Measurements from ENCODE around the gene BTBD1. TPM values are rescaled to one million over a fixed set of nuclear protein-coding genes. Genes with fewer than 3 reads are reported as not detected.
"Not testable (repeated sequence)": the region's sequence is repeated elsewhere in the genome, so short reads cannot be mapped to it uniquely, and the experiment has no call there.

The BTBD1 gene
- total RNA-seq, 2 donors from 2014 or later: 35.9 to 37.0 TPM

DNA sequence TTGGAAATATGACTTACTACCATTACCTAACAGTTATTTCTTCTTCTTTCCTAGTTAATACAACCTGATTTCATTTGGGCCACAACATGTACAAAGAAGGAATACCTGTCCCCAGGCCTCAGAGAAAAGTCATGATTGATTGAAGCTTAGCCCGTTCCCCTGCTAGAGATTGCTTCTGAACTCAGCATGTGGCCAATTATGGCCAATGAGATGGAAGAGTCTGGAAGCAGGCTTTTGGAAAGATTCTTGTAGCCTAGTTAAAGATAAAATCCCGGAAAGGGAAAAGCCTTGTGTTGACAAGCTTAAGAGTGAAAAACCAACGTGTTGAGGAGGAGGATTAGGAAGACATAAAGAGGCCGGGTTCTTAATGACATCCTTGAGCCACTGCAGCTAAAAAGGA lies 23.4 kb upstream of the BTBD1 start:
- no peak overlapping the region for H3K4me3 Mint-ChIP-seq
- Histone ChIP-seq H3K9ac (ENCODE audit: extremely low read depth, low read length, poor library complexity, severe bottlenecking) (no peak overlapping the region), H3K9me3 (ENCODE audit: control insufficient read depth, low read length) (no peaks in the 10 kb centered on the region), H3K27me3 (ENCODE audit: control insufficient read depth, insufficient read depth, low read length, poor library complexity, severe bottlenecking) (no peaks in the 10 kb centered on the region), H3K4me3 (ENCODE audit: low read length) (no peak overlapping the region), H3K27ac (ENCODE audit: low read depth, low read length) (no peak overlapping the region), H3K4me1 (ENCODE audit: control insufficient read depth, insufficient read depth, low read length) (peaks cover 9% of the 10 kb centered on the region), H3K36me3 (ENCODE audit: control insufficient read depth, insufficient read depth, low read length) (no peaks in the 10 kb centered on the region)
- H3K9me3 Mint-ChIP-seq: no peaks in the 10 kb centered on the region
- peaks cover 12% of the 10 kb centered on the region for H3K4me1 Mint-ChIP-seq
- no peaks in the 10 kb centered on the region for H3K36me3 Mint-ChIP-seq (ENCODE audit: low read depth)
- TF ChIP-seq, protein P1, sequence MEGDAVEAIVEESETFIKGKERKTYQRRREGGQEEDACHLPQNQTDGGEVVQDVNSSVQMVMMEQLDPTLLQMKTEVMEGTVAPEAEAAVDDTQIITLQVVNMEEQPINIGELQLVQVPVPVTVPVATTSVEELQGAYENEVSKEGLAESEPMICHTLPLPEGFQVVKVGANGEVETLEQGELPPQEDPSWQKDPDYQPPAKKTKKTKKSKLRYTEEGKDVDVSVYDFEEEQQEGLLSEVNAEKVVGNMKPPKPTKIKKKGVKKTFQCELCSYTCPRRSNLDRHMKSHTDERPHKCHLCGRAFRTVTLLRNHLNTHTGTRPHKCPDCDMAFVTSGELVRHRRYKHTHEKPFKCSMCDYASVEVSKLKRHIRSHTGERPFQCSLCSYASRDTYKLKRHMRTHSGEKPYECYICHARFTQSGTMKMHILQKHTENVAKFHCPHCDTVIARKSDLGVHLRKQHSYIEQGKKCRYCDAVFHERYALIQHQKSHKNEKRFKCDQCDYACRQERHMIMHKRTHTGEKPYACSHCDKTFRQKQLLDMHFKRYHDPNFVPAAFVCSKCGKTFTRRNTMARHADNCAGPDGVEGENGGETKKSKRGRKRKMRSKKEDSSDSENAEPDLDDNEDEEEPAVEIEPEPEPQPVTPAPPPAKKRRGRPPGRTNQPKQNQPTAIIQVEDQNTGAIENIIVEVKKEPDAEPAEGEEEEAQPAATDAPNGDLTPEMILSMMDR (conservative IDR thresholded peaks at IDR 0.05): no peak
- 55 to 63% methylated on average over 4 of the region's 4 CpGs for WGBS, 2 experiments (ENCODE audit: insufficient coverage in 1 of 2, insufficient read length in 1 of 2)
- no peak for DNase-seq
- peaks cover 3% of the 10 kb centered on the region for H3K27me3 Mint-ChIP-seq (ENCODE audit: insufficient read depth)
- no peak overlapping the region for H3K27ac Mint-ChIP-seq

DNA sequence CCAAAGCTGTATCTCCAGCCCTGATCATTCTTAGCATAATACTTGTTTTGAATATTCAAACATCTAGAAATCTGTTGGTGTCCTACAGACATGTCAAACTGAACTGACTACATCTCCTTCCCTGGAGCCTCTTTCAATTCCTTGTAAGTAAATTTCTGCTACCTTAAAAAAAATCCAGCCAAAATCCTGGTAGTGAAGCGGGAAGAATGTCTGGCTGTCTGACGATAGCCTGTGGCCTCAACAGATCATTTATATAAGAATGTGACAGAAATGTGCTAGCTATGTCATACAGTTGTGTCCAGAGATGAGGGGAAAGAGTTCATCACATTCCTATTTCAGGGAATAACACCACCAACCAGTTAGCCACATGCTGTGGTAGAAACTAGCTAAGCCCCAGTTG lies 21.8 kb upstream of the BTBD1 start:
- H3K9me3 Mint-ChIP-seq: no peaks in the 10 kb centered on the region
- H3K4me1 Mint-ChIP-seq: peaks cover 7% of the 10 kb centered on the region
- Histone ChIP-seq H3K27ac (ENCODE audit: low read depth, low read length) (no peak overlapping the region), H3K4me1 (ENCODE audit: control insufficient read depth, insufficient read depth, low read length) (peaks cover 6% of the 10 kb centered on the region), H3K4me3 (ENCODE audit: low read length) (no peak overlapping the region), H3K36me3 (ENCODE audit: control insufficient read depth, insufficient read depth, low read length) (no peaks in the 10 kb centered on the region), H3K9ac (ENCODE audit: extremely low read depth, low read length, poor library complexity, severe bottlenecking) (no peak overlapping the region), H3K9me3 (ENCODE audit: control insufficient read depth, low read length) (no peaks in the 10 kb centered on the region), H3K27me3 (ENCODE audit: control insufficient read depth, insufficient read depth, low read length, poor library complexity, severe bottlenecking) (no peaks in the 10 kb centered on the region)
- no peak overlapping the region for H3K27ac Mint-ChIP-seq
- no peaks in the 10 kb centered on the region for H3K36me3 Mint-ChIP-seq (ENCODE audit: low read depth)
- TF ChIP-seq, protein P1 (conservative IDR thresholded peaks at IDR 0.05): no peak
- DNase-seq: no peak
- H3K27me3 Mint-ChIP-seq (ENCODE audit: insufficient read depth): peaks cover 3% of the 10 kb centered on the region
- whole genome bisulfite sequencing, 2 experiments (ENCODE audit: insufficient coverage in 1 of 2, insufficient read length in 1 of 2): 82 to 92% methylated on average over 2 of the region's 2 CpGs
- H3K4me3 Mint-ChIP-seq: no peak overlapping the region

DNA sequence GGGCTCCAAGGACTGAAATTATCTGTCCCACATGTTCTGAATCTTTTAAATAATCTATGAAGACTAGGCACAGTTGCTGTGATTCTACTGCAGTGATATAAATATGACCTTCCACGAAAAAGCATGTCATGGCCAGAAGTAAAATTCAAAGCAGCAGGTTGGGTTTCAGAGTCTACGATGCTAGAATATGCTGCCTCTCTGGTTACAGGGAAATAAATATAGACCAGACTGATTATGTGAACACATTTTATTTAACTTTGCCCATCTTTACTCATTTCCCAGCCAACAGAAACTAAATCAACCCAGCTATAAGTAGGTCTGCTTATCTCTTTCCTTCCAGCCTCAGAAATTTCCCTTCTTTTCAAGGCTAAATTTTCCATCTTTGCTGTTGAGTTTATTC lies 20.5 kb upstream of the BTBD1 start:
- H3K4me1 Mint-ChIP-seq: peaks cover 7% of the 10 kb centered on the region
- H3K36me3 Mint-ChIP-seq (ENCODE audit: low read depth): no peaks in the 10 kb centered on the region
- no peaks in the 10 kb centered on the region for H3K9me3 ChIP-seq (ENCODE audit: control insufficient read depth, low read length)
- no peak overlapping the region for H3K9ac ChIP-seq (ENCODE audit: extremely low read depth, low read length, poor library complexity, severe bottlenecking)
- peaks cover 3% of the 10 kb centered on the region for H3K27me3 Mint-ChIP-seq (ENCODE audit: insufficient read depth)
- H3K4me3 Mint-ChIP-seq: no peak overlapping the region
- H3K27ac Mint-ChIP-seq: no peak overlapping the region
- H3K27me3 ChIP-seq (ENCODE audit: control insufficient read depth, insufficient read depth, low read length, poor library complexity, severe bottlenecking): no peaks in the 10 kb centered on the region
- no peaks in the 10 kb centered on the region for H3K36me3 ChIP-seq (ENCODE audit: control insufficient read depth, insufficient read depth, low read length)
- H3K4me1 ChIP-seq (ENCODE audit: control insufficient read depth, insufficient read depth, low read length): peaks cover 5% of the 10 kb centered on the region
- 96 to 100% methylated on average over 2 of the region's 2 CpGs for WGBS, 2 experiments (ENCODE audit: insufficient coverage in 1 of 2, insufficient read length in 1 of 2)
- no peak for DNase-seq
- no peaks in the 10 kb centered on the region for H3K9me3 Mint-ChIP-seq
- no peak overlapping the region for H3K4me3 ChIP-seq (ENCODE audit: low read length)
- H3K27ac ChIP-seq (ENCODE audit: low read depth, low read length): no peak overlapping the region
- TF ChIP-seq, protein P1 (conservative IDR thresholded peaks at IDR 0.05): no peak

DNA sequence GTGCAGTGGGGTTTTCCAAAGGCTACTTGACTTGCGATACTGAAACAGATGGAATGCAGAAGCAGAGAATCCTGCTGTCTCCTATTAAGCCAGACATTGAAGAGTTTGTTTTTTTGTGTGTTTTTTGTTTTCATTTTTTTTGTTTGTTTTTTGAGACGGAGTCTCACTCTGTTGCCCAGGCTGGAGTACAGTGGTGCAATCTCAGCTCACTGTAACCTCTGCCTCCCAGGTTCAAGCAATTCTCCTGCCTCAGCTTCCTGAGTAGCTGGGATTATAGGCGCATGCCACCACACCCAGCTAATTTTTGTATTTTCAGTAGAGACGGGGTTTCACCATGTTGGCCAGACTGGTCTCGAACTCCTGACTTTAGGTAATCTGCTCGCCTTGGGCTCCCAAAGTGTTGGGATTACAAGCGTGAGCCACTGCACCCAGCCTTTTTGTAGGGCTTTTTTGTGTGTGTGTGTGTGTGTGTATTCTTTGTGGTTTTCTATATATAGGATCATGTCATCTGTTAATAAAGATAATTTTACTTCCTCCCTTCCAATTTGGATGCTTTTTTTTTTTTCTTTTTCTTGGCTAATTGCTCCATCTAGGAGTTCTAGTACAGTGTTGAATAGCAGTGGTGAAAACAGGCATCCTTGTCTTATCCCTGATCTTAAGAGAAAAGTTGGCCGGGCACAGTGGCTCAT lies 19.0 kb upstream of the BTBD1 start:
- not testable (repeated sequence) for H3K9me3 Mint-ChIP-seq; H3K4me3 Mint-ChIP-seq; H3K4me3 ChIP-seq (ENCODE audit: low read length); H3K27ac ChIP-seq (ENCODE audit: low read depth, low read length); H3K4me1 ChIP-seq (ENCODE audit: control insufficient read depth, insufficient read depth, low read length); H3K9me3 ChIP-seq (ENCODE audit: control insufficient read depth, low read length); H3K27me3 ChIP-seq (ENCODE audit: control insufficient read depth, insufficient read depth, low read length, poor library complexity, severe bottlenecking); H3K4me1 Mint-ChIP-seq; H3K27me3 Mint-ChIP-seq (ENCODE audit: insufficient read depth); DNase-seq; H3K36me3 ChIP-seq (ENCODE audit: control insufficient read depth, insufficient read depth, low read length); H3K9ac ChIP-seq (ENCODE audit: extremely low read depth, low read length, poor library complexity, severe bottlenecking); H3K36me3 Mint-ChIP-seq (ENCODE audit: low read depth); H3K27ac Mint-ChIP-seq
- WGBS, 2 experiments (ENCODE audit: insufficient coverage in 1 of 2, insufficient read length in 1 of 2): 91 to 95% methylated on average over 6 to 8 of the region's 8 CpGs

Data from endodermal cell (in vitro differentiated cells).